Activated T-helper 9 cell treated with anti-CD3 and anti-CD28 coated beads, Interleukin-2, amount 50 U/mL, for 16 hours (primary cell): ENCODE results near the gene ARFIP1.

ENCODE experiments used
- DNase-seq: peaks from one replicate; pipeline ENCODE4 v3.0.0-alpha.2; 2020; ENCODE audit warnings: low read depth

The ARFIP1 gene

DNA sequence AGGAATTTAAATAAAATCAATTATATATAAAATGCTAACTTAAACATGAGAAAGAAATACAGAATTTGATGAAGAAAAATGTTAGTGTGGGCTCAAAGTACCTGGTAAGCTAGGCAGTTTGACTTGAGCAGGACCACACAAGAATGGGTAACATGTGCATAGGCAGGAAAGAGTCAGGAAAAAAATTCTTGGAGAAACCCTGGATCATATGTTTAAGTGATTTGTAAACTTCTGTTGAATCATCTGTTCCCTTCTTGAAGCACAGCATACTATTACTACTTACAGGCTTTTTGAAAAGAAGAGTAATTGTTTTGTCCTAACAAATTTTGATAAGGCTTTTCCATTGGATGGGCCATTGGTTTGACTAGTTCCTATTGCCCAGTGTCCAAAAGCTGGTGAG lies 118.9 kb downstream of the ARFIP1 start:
- DNase-seq, result no peak

DNA sequence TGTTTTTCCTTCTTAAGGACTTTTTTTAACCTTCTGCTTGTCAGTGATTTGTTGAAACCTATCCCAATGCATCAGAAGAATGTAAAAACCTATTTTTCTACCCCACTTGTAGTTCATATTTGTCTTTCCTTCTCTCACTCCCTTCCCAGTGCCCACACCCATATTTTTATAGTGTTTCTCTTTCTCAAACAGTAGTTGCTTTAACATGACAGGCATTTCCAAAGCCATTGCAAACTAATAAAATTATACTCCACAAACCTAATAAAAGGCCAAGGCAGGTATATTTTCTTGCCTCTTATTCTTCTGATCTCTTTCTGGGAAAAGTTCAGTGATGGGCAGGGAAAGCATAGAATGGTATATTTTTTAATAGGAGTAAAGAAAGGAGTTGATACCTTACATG lies 120.6 kb downstream of the ARFIP1 start:
- no peak for DNase-seq

DNA sequence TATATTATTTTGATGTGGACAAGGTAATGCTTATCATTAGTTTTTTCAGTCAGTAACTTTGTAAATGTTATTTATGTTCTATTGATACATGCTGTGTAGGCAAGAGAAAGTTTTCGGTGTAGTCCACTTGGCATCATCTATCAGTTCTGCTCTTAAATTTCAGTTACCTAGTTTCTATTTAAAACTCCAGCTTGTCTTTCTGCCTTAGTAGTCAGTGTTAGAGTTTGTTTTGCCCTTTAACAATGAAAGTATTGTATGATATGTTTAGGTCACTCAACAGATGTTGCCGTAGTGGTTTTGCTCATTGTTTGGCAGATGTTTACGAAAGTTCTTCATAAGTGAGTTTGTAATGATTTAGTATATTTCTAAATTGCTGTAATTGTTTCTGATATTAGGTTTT lies 121.5 kb downstream of the ARFIP1 start:
- DNase-seq, result no peak

DNA sequence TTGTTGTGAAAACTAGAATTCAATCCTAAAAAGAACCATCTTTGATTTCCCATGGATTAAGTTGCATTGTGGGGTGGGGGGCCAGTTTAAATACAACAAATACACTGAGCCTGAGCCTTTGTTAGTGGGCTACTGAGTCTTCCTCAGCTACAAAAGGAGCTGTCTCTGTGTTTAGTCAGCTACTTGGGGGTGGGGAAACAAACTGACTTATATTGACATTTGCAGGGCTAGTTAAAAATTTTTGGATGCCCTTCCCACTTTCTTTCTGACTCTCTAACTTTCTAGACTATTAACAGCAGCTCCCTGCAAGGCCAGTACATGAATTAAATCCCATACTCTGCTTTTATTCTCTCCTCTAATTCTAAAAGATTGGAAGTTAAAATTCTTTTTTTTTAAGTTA lies 123.9 kb downstream of the ARFIP1 start:
- no peak for DNase-seq

DNA sequence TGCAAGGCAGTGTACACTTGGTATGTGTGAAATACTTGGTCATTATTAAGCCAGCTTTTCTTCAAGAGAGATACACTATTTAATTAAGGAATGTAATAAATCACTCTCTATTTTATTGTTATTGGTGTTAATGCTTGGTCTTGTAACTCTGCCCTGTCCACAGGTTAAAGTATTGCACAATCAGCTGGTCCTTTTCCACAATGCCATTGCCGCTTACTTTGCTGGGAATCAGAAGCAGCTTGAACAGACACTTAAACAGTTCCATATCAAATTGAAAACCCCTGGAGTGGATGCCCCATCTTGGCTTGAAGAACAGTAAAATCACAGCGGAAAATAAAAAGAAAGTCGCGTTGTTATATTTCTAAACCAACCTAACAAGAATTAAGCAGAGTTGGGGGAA lies 130.1 kb downstream of the ARFIP1 start:
- DNase-seq, result no peak

DNA sequence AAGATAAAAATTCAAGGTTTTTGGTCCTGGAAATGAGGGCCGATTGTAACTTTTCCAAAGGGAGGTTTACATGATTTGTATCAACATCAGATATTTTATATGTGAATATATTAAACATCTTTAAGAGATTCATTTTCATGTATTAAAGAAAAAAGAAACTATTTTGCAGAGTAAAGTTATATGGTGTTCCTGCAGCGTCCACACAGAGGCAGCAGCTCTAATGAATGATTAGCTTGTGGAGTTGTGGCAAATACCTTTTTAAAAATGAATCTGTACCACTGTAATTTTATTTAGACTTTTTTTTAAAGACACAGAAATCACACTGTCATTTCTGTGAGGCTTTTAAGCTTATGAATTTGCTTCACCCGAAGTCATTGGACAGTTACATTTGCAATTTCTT lies 130.8 kb downstream of the ARFIP1 start:
- no peak for DNase-seq

DNA sequence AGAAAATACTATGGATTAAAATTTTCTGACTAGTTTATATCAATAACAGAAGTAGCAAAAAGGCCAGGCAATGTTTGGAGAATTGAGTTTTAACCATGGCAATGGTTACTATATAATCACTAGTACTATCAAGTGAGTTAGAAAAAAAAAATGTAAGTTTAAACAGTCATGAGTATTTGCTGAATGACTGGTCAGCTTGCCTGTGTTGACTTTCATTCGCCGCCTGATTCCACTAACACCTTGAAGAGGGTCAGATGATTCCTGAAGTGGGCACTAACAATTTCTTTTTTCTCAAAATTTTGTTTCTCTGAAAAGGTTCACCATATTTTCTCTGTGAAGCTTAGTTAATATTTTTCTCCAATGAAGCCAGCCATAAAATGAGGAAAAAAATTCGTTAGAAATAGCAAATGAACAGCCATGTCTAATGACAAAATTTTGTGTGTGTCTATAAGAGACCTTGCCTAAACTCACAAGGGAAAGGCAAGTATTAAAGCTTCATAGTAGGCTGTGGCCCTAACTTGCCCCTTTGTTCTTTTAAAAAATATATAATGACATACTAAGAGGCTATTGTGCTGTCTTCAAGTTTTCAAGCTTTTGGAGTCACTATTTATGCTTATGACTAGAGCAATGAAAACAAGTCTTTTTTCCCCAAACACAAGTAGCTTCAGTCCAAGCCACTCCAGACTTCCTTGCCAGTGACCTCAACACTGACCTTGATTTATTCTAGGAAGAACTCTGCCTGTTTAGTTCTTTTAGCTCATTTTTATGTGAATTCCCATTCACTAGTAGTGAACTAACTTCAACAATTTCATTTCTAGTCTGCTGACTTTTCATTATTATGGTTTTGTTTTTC lies 138.0 kb downstream of the ARFIP1 start:
- no peak for DNase-seq

DNA sequence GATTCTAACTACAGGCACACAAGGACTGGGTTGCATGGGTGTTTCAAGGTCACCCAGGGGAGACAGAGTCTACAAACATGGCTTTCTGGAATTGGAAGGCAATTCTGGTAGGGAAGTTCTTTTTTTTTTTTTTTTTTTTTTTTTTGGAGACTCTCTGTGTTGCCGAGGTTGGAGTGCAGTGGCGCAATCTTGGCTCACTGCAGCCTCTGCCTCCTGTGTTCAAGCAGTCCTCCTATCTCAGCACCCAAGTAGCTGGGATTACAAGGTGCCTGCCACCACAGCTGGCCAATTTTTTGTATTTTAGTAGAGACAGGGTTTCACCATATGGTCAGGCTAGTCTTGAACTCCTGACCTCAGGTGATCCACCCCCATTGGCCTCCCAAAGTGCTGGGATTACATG lies 140.1 kb downstream of the ARFIP1 start:
- no peak for DNase-seq

DNA sequence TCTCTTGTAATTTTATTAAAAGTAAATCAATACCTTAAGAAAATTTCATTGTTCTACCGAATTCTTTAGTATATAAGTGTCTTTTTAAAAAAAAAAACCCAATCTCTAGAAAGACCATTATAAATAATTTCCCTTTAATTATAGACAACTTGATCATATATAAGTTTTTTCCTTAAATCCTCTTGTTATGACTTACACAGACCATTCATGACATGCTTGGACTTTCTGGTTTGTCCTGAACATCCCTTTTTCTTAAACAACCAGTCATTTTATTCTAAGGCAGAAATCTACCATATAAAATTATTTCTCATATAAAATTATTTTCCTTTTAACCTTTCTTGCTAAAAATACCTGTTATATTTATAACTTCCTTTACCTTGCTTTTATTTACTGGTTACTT lies 141.0 kb downstream of the ARFIP1 start:
- DNase-seq, result no peak

DNA sequence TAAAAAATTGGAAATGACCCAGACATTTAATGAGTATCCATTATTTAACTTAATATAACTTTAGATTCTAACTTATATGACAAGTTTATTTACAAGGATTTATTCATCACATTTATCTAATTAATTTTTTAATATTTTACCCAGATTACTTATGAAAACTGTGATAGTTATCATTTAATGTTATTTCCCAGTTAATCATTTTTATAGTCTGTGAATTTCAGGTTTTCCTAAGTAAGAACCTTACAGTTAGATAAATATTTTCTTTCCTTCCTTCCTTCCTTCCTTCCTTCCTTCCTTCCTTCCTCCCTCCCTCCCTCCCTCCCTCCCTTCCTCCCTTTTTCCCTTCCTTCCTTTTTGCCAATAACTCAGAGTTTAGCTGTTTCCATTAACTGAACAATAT lies 141.5 kb downstream of the ARFIP1 start:
- no peak for DNase-seq

DNA sequence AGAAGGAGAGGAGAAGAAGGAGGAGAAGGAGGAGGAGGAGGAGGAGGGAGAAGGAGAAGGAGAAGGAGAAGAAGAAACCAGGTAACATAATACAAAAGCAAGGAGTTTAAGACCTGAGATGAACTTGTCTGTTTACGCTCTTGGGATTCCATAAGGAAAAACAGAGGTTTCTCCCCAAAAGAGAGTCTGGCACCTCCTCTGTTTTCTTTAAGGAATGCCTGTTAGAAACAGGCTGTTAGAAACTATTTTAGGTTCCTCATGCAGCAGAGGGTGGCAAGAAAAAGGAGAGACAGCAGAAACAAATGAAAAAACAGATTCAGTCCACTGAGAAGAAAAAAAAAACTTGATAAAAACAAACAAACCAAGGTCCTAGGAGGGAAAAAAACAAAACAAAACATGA lies 146.1 kb downstream of the ARFIP1 start:
- no peak for DNase-seq

DNA sequence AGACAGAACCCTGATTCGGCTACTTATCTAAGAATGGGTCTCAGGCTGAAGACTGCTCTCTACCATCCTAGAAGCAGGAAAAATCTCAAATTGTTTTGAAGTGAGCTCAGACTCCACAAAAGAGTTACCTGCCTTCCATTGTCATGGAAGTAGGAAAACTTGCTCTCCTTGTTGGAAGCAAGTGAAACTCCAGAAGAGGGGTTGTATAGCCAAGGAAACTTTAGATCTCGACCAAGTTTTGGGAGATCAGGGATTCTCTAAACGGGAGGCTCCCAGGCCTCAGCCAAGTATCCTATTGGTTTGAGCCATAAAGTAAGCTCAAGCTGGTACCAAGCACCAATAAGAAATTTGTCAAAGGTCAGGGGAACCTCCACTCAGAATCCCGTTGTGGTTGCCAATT lies 147.2 kb downstream of the ARFIP1 start:
- no peak for DNase-seq

DNA sequence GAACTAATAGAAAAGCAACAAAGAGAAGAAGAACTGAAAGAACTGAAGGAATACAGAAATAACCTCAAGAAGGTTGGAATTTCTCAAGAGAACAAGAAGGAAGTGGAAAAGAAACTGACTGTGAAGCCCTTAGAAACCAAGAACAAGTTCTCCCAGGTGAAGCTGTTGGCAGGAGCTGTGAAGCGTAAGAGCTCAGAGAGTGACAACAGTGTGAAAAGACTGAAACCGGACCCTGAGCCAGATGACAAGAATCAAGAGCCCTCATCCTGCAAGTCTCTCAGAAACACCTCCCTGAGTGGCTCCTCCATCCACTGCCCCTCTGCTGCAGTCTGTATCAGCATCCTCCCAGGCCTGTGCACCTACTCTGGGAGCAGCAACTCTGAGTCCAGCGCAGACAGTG lies 148.0 kb downstream of the ARFIP1 start:
- no peak for DNase-seq

DNA sequence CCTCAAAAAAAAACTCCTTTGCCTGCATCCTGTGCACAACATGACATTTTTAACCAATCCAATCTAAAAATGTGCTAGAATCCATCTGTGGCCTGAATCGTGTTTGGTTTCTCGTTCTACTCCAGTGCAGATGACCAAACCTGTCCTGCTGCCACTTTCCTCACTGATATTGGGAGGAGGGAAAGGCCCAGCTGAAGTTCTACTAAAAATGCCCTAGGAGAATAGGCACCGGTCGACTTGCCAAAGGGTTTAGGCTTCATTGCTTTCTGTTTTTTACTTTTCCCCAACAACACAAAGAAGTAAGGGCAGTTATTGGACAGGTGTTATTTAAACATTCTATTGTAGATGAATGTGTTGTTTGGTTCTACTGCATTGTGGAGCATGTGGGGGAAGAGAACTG lies 148.5 kb downstream of the ARFIP1 start:
- no peak for DNase-seq

DNA sequence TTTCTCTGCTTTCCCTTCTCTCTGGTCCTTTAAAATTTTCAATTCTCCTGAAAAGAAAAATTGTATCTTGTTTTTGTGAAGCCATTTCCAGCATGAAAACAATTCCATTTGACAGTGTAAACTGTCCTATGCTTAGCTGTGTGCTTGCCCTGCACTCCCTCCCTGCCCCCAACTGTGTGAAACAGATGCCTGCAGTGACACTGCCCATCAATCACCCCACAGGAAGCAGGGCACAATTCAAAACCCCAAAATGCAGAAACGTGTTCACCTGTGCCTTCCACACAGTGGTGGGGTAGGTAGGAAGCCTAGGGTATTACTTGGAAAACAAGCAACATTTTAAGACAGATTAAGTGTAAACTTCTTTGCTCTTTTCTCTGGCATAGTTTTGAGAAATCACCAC lies 150.1 kb downstream of the ARFIP1 start:
- no peak for DNase-seq

DNA sequence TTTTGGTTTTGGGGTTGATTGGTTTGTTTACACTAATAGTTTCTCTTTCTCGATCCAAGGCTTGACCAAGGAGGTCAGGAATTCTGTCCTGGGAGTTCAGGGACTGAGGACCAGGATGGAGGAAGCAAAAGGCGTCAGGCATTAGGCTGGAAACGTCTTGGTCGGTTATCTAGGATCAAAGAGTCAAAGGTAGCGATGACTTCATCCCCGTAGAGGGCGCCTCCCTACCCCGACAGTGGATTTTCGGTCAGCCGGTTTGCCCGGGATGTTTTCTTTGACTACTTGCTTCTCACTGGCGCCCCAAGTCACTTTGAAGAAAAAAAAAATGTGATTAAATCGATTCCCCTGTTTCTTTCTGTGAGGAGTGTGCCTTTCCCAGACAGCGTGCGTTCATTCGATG lies 155.4 kb downstream of the ARFIP1 start:
- DNase-seq, result no peak

DNA sequence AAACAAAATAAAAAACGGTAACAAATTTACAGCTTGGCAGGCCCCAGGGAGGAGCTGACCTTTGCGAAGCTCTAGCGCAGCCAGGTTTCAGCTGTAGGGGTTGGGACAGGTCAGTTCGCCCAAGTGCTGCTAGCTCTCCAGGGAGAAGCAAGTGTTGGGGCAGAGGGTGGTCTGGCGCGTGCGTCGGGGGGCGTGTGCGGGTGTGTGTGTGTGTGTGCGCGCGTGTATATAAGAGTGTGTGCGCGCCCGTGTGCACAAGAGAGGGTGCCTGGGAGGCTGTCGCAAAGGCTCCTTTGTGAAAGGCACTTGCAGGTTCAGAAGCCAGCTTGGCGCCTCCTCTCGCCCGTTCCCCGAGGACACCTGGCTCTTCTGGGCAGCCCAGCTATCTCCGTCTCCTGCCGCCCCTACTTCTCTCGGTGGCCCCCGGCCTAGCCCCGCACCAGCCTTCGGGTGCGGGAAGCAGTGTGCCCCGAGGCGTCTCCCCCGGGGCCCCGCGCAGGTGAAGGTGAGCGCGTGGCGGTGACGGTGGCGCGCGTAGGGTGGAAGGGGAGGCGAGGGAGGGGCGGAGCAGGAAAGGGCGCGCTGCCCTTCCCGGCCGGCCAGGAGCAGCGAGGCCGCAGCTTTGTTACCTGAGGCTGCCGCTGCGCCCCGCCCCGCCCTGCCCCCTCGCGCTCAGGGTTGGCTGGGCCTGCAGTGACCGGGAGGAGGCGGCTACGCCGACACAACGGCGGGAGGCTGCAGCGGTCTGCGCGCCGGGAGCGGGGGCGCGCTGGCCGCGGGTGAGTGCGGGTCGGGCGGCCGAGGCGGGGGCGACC lies 156.1 kb downstream of the ARFIP1 start, which contains the start of gene FHDC1:
TSS of gene FHDC1 (plus strand) at position 693 of the 815 bp plus-strand sequence. CDS start 6,735 bp downstream, outside the sequence.
- DNase-seq, result no peak

DNA sequence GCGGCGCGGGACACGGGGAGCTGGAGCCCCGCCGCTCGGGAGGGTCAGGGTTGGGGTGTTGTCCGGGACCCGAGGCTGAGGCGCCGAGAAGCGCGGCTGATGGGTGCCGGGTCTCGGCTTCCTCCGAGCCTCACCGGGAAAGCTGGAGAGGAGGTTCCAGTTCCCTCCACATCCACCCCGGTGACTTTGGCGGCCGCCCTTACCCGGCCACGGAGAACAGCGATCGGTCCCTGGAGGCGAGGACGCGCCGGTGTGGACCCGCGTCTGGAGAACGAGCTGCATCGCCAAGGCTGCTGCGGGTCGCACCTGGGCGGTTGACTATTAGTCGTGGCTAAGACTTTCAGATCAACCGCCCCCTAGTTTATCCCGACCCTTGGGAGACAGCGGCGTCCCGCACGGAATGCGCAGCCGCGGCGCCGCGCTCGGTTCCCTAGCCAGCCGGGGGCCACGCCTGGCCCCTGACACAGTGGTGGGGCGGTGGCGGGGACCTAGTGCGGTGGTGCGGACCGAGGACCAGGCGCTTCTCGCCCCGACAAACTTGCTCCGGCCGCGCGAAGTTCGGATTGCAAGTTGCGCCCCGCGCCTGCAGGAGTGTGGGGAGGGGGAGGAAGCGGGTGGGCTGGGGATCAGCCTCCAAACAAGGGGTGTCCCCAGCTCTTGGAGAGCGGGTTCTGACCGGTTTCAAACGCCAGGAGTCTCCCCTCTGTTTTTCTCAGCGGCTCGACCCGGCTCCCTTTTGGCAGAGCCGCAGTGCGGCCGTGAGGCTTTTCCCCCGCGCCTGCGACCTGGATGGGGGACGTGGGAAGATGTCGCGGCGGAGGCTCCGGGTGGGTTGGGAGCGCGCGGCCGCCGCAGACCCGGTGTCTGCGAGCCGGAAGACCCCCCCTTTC lies 156.9 kb downstream of the ARFIP1 start:
- no peak for DNase-seq

DNA sequence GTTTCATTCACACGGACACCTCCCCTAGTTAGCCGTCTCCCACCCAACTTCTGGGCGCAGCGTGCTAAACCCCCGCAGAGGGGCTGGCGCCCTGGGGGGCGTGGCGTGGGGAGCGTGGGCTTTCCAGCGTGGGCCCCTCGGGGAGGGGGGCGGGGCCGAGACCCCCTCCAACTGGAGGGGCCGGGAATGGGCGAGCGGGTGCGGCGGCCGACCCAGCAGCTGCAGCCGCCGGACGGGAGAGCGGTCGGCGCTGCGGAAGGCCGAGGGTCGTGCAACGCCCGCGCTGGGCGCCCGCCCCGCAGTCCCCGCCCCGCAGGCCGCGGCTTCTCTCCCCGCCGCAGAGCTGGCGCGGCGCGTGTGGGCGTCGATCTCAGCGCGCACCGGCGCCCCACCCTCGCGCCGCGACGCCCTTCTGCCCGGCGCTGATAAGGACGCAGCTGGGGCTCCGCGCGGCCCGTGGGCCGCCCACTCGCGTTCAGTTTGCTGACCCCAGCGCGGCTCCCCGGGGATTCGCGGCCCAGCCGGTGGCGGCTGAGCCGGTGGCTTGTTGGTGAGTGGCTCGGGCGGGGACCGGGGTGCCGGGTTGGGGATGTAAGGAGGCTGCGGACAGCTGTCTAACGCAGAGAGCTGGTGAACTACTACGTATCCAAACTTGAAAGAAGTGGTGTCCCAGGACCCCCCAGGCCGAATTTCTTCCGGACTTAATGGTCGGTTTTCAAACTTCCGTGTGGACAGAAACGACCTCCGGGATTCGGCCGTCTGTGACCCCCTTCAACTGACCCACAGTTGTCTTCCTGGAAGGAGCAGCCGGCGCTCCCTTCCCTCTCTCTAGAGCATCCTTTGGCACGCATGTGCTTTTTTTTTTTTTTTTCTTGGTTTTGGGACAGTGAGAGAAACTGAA lies 157.8 kb downstream of the ARFIP1 start:
- no peak for DNase-seq

DNA sequence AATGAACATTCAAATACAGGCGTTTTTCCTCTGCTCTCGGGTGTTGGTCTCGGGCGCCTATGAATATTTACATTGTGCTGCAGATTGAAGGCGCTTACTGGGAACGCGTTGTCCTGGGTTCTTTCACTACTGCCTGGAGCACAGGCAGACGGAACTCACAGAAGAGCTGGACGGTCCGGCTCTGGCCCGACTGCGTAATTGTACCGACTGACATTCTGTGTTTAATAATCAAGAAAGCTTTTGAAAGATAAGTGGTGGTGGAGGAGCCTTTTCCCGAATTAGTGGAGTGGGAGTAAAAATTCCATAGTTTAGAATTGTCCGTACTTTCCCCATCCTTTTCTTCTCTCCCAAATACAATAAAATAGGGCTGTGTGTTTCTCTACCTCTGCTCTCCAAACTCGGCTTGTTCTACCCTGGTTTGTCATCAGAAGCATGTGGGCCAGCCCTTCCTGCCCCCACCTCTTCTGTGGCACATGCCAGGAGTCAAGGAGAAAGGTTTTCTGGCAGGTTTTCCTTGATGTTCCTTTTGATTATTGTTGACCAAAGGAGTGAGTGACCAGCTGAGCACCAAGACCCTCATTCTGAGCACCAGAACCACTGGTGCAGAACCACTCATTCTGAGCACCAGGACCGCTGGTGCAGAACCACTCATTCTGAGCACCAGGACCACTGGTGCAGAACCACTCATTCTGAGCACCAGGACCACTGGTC lies 158.6 kb downstream of the ARFIP1 start:
- no peak for DNase-seq

DNA sequence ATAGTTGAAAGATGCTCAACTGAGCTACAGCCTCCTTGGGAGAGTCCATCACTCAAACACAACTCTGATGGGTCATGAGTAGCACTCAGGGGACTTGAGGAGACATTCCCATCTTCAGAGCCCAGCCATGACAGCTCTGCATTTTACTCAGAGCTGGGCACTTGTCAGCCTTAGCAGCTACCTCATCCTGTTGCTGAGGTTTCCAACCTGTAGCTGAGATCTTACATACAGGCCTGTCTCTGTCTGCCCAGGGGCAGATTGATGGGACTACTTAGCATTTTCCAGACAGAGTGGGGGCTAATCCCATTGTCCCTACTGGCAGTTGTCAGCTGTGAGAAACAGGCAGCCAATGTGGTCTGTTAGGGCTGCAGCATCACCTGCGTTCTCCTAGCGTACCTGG lies 159.9 kb downstream of the ARFIP1 start:
- no peak for DNase-seq
